IPS DF 6.9 (cell line): Measurements from ENCODE around the gene CCDC88C.
A peak's percentile ranks its signal among the peaks of the same experiment; 100 is the strongest.
"Not testable (repeated sequence)": the region's sequence is repeated elsewhere in the genome, so short reads cannot be mapped to it uniquely, and the experiment has no call there.

ENCODE experiments used
- DNase-seq: peaks from one replicate; pipeline ENCODE4 v3.0.0-alpha.2; 2013; ENCODE audit warnings: low read depth, low spot score
- H3K27ac ChIP-seq: one replicate; pipeline ENCODE4 v1.5.1; 2013; ENCODE audit warnings: low read length, control low read depth
- H3K27me3 ChIP-seq: 2 replicates; pipeline ENCODE4 v1.6.1; 2013; ENCODE audit warnings: mild to moderate bottlenecking, low read length; ENCODE audit not compliant: control insufficient read depth, insufficient read depth
- H3K36me3 ChIP-seq: 2 replicates; pipeline ENCODE4 v1.6.1; 2013; ENCODE audit warnings: low read length; ENCODE audit not compliant: control insufficient read depth, insufficient read depth
- H3K4me1 ChIP-seq: 2 replicates; pipeline ENCODE4 v1.6.1; 2013; ENCODE audit warnings: low read length; ENCODE audit not compliant: control insufficient read depth, insufficient read depth
- H3K4me3 ChIP-seq: 2 replicates; pipeline ENCODE4 v1.5.1; 2013; ENCODE audit warnings: mild to moderate bottlenecking, low read length
- H3K9me3 ChIP-seq: 2 replicates; pipeline ENCODE4 v1.6.1; 2013; ENCODE audit warnings: low read length, inconsistent platforms; ENCODE audit not compliant: control insufficient read depth, insufficient read depth
- WGBS: extraction: QIAGEN DNeasy Blood & Tissue Kit; methylation state at CpG from one replicate; pipeline ENCODE4 v1.1.7; 2013; ENCODE audit warnings: mixed read lengths, missing lambda C conversion rate; ENCODE audit not compliant: insufficient read length, insufficient coverage; 5-methylcytosine and 5-hydroxymethylcytosine counted together

The CCDC88C gene

GRCh38 chr14:91254461-91254860 is 163.2 kb downstream of the CCDC88C start:
- Histone ChIP-seq H3K9me3 (no peaks in the 10 kb centered on the region), H3K27ac (no peak overlapping the region), H3K36me3 (no peaks in the 10 kb centered on the region), H3K4me3 (no peak overlapping the region), H3K4me1 (peaks cover 5% of the 10 kb centered on the region; the same call in 1 of the 2 replicates), H3K27me3 (no peaks in the 10 kb centered on the region)
- no peak for DNase-seq
- no CpG with 5 or more reads among the region's 3 CpGs for WGBS

GRCh38 chr14:91253795-91254323 is 163.8 kb downstream of the CCDC88C start:
- peaks cover 5% of the 10 kb centered on the region; the same call in 1 of the 2 replicates for H3K4me1 ChIP-seq
- H3K27ac ChIP-seq = no peak overlapping the region
- H3K36me3 ChIP-seq = no peaks in the 10 kb centered on the region
- peak overlapping the region; percentile 71; the same call in 1 of the 2 replicates for H3K4me3 ChIP-seq
- H3K27me3 ChIP-seq = no peaks in the 10 kb centered on the region
- no CpG with 5 or more reads among the region's 20 CpGs for WGBS
- no peak for DNase-seq
- H3K9me3 ChIP-seq = no peaks in the 10 kb centered on the region

- H3K4me3 ChIP-seq = peak overlapping the region; percentile 71
- WGBS = no CpG with 5 or more reads among the region's 95 CpGs
These were observed 164.5 kb downstream of the CCDC88C start for GRCh38 chr14:91252871-91253794.

GRCh38 chr14:91250912-91251311 is 166.7 kb downstream of the CCDC88C start:
- no CpG with 5 or more reads among the region's 5 CpGs for WGBS
- Histone ChIP-seq H3K27me3 (no peaks in the 10 kb centered on the region), H3K36me3 (no peaks in the 10 kb centered on the region), H3K27ac (no peak overlapping the region), H3K4me3 (no peak overlapping the region), H3K4me1 (peaks cover 5% of the 10 kb centered on the region; the same call in 1 of the 2 replicates), H3K9me3 (no peaks in the 10 kb centered on the region)
- DNase-seq = no peak

More at GRCh38 chr14:91252871-91253794, 164.5 kb downstream of the CCDC88C start:
- no peaks in the 10 kb centered on the region for H3K36me3 ChIP-seq
- peaks cover 5% of the 10 kb centered on the region; the same call in 1 of the 2 replicates for H3K4me1 ChIP-seq
- no peak overlapping the region for H3K27ac ChIP-seq
- no peaks in the 10 kb centered on the region for H3K9me3 ChIP-seq
- H3K27me3 ChIP-seq = no peaks in the 10 kb centered on the region
- DNase-seq = no peak

GRCh38 chr14:91249841-91250616 is 167.6 kb downstream of the CCDC88C start:
- Histone ChIP-seq H3K9me3 (no peaks in the 10 kb centered on the region), H3K27me3 (no peaks in the 10 kb centered on the region), H3K27ac (no peak overlapping the region), H3K4me1 (peaks cover 5% of the 10 kb centered on the region; the same call in 1 of the 2 replicates), H3K4me3 (no peak overlapping the region), H3K36me3 (no peaks in the 10 kb centered on the region)
- no peak for DNase-seq
- WGBS = no CpG with 5 or more reads among the region's 10 CpGs

GRCh38 chr14:91246051-91246852 is 171.4 kb downstream of the CCDC88C start:
- H3K4me3 ChIP-seq = no peak overlapping the region
- H3K9me3 ChIP-seq = no peaks in the 10 kb centered on the region
- no peaks in the 10 kb centered on the region for H3K4me1 ChIP-seq
- H3K36me3 ChIP-seq = no peaks in the 10 kb centered on the region
- H3K27ac ChIP-seq = no peak overlapping the region
- no peaks in the 10 kb centered on the region for H3K27me3 ChIP-seq
- no CpG with 5 or more reads among the region's 15 CpGs for WGBS
- no peak for DNase-seq

GRCh38 chr14:91245616-91246015 is 172.0 kb downstream of the CCDC88C start:
- not testable (repeated sequence) for H3K27me3 ChIP-seq, H3K4me3 ChIP-seq, H3K9me3 ChIP-seq, H3K36me3 ChIP-seq, H3K4me1 ChIP-seq, DNase-seq, H3K27ac ChIP-seq
- no CpG with 5 or more reads among the region's 8 CpGs for WGBS

GRCh38 chr14:91245029-91245428 is 172.6 kb downstream of the CCDC88C start:
- H3K36me3 ChIP-seq = no peaks in the 10 kb centered on the region
- H3K27ac ChIP-seq = no peak overlapping the region
- DNase-seq = no peak
- no peaks in the 10 kb centered on the region for H3K27me3 ChIP-seq
- no peaks in the 10 kb centered on the region for H3K4me1 ChIP-seq
- no peak overlapping the region for H3K4me3 ChIP-seq
- no CpG with 5 or more reads among the region's 9 CpGs for WGBS
- H3K9me3 ChIP-seq = no peaks in the 10 kb centered on the region

- WGBS = no CpG with 5 or more reads among the region's 12 CpGs
- H3K4me1 ChIP-seq = no peaks in the 10 kb centered on the region
- H3K9me3 ChIP-seq = no peaks in the 10 kb centered on the region
- no peaks in the 10 kb centered on the region for H3K36me3 ChIP-seq
- no peaks in the 10 kb centered on the region for H3K27me3 ChIP-seq
- H3K4me3 ChIP-seq = no peak within 1 kb of the TSS
- DNase-seq = no peak
- no peak within 1 kb of the TSS for H3K27ac ChIP-seq
These were observed 173.1 kb downstream of the CCDC88C start, which contains the start of gene GPR68 for GRCh38 chr14:91244501-91244901. Gene GPR68, minus strand, starts transcription at chr14:91244704. Its CDS starts 9,654 bp downstream, at chr14:91235050.
